Activated CD4-positive, CD25-positive, alpha-beta regulatory T cell treated with anti-CD3 and anti-CD28 coated beads, Interleukin-2, amount 50 U/mL, for 16 hours (primary cell): ENCODE measurements around the gene AGAP2.
"Not testable (repeated sequence)": the region's sequence is repeated elsewhere in the genome, so short reads cannot be mapped to it uniquely, and the experiment has no call there.

Experiments
- DNase-seq: peaks from one replicate; pipeline ENCODE4 v3.0.0-alpha.2; 2020; ENCODE audit warnings: low read depth, low spot score

AGAP2 gene

DNA sequence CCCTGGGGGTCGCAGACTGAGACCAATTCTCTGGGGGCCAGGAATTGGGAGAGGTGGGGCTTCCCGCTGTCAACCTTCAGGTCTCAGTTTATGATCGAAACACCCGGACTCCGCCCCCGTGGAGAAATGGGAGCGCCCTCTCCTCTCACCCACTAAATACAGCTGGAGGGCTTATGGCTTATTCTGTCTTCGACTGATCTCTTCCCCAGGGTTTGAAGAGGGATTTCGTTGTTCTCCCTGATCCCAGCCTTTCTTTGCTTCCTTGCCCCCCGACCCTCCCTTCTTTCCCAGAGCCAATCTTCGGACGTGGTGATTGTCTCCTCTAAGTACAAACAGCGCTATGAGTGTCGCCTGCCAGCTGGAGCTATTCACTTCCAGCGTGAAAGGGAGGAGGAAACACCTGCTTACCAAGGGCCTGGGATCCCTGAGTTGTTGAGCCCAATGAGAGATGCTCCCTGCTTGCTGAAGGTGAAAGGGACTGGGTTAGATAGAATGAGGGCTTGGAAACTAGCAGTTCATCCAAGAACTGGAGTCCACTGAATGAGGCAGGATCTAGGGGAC lies 44.0 kb downstream of the AGAP2 start:
- no peak for DNase-seq

DNA sequence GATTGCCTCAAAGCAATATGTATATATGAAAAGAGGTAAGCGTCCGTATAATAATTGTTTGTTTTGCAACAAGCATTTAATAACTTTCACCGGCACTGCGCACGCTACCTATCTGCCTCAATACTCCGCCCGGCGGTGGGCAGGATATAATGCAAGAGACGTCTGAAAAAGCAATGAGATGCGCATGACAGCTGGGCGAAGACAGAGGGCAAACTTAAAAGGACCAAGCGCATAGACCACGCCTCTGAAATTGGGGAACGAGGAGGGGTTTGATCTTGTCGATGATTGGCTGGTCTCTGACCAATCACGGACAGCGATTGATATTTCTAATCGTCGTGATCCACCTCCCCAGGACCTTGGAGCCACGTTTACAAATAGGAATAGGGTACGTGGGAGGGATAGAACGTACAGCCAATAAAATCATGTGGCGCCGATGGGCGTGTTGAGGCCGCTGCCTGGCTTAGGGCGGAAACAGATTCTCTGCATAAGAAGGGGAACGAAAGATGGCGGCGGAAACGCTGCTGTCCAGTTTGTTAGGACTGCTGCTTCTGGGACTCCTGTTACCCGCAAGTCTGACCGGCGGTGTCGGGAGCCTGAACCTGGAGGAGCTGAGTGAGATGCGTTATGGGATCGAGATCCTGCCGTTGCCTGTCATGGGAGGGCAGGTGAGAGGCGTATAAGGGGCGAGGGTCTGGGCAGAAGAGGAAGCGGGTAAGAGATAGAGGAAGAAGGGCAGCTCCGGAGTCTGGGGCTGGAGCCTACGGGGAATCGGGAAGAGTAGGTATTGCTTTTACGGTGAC lies 44.7 kb downstream of the AGAP2 start, which contains the start of gene OS9:
OS9 (plus strand) TSS at position 474 of the 800 bp plus-strand sequence; CDS start at position 504, 30 bp downstream.
- DNase-seq: peak; percentile 96

DNA sequence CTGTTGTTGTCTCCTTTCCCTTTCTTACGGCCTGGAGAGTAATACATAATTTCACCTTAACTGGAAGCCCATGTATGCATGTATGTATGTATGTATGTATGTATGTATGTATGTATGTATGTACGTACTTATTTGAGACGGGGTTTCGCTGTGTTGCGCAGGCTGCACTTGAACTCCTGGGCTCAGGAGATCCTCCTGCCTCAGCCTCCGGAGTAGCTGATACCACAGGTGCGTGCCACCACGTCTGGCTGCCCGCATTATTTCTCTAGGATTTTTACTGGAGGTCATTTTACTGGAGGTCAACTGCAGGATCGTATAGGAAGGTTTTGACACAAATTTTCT lies 45.3 kb downstream of the AGAP2 start:
- DNase-seq: no peak

DNA sequence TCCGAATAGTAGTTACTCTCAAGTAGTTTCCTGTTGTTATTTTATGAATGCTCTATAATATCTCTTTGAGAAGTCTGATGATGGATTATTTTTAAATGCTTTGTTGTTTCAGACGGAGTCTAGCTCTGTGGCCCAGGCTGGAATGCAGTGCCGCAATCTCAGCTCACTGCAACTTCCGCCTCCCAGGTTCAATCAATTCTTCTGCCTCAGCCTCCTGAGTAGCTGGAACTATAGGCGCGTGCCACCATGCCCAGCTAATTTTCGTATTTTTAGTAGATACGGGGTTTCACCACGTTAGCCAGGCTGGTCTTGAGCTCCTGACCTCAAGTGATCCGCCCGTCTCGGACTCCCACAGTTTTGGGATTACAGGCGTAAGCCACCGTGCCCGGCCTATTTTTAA lies 46.0 kb downstream of the AGAP2 start:
- no peak for DNase-seq

DNA sequence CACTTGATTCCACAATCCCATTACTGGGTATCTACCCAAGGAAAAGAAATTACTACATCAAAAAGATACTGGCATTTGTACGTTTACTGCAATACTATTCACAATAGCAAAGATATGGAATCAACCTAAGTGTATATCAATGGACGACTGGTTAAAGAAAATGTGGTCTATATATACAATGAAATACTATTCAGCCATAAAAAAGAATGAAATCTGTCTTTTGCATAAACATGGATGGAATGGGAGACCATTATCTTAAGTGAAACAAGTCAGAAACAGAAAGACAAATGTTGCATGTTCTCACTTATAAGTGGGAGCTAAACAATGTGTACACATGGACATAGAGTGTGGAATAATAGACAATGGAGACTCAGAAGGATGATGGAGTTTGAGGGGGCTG lies 49.6 kb downstream of the AGAP2 start:
- DNase-seq: no peak

DNA sequence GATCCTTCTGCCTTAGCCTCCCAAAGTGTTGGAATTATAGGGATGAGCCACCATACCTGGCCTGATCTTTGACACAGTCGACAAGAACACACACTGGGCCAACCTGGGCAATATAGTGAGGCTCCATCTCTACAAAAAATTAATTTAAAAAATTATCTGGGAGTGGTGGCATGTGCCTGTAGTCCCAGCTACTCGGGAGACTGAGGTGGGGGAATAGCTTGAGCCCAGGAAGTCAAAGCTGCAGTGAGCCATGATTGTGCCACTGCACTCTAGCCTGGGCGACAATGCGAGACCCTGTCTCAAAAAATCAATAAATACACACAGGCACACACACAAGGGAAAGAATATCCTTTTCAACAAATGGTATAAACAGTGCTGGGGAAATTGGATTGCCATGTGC lies 50.7 kb downstream of the AGAP2 start:
- DNase-seq: no peak

DNA sequence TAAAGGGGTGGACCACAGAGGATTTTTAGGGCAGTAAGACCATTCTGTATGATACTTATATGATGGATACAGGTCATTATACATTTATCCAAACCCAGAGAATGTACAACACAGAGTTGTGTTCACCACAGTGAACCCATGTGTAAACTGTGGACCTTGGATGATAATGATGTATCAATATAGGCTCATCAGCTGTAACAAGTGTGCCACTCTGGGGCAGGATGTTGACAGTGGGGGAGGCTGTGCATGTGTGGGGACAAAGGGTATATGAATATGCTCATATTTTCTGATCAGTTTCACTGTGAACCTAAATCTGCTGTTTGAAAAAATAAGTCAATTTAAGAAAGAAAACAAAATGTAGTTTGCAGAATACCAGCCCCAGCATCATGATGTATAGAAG lies 58.8 kb downstream of the AGAP2 start:
- DNase-seq: no peak

DNA sequence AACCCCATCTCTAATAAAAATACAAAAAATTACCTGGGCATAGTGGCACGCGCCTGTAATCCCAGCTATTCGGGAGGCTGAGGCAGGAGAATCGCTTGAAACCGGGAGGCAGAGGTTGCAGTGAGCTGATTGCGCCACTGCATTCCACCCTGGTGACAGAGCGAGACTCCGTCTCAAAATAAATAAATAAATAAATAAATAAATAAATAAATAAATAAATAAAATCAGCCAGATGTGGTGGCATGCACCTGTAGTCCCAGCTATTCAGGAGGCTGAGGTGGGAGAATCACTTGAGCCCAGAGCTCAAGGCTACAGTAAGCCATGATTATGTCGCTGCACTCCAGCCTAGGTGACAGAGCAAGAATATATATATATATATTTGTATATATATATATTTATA lies 60.6 kb downstream of the AGAP2 start:
- DNase-seq: not testable (repeated sequence)

DNA sequence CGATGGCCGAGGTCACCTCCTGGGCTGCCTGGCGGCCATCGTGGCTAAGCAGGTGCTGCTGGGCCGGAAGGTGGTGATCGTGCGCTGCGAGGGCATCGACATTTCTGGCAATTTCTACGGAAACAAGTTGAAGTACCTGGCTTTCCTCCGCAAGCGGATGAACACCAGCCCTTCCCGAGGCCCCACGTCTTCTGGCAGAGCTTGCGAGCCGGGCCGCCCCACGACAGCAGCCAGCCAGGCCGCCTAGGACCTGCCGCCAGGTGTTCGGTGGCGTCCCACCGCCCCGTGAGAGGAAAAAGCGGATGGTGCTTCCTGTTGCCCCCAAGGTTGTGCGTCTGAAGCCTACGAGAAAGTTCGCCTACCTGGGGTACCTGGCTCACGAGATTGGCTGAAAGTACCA lies 63.9 kb downstream of the AGAP2 start:
- DNase-seq: no peak
